GM12878 (cell line): Measurements from ENCODE around the gene ADGRV1.

Source experiments
- ELK1 ChIP-seq: IDR thresholded peaks from 2 replicates; pipeline ENCODE4 v1.6.1; 2012; ENCODE audit warnings: low read depth, low read length, improper control_type of control experiment
- TCF7 ChIP-seq: IDR thresholded peaks from 2 replicates; pipeline ENCODE4 v1.6.1; 2014; ENCODE audit warnings: antibody characterized with exemption, borderline replicate concordance
- ZNF384 ChIP-seq: IDR thresholded peaks from 2 replicates; pipeline ENCODE4 v1.6.1; 2012; ENCODE audit warnings: low read depth, mild to moderate bottlenecking, low read length, improper control_type of control experiment, borderline replicate concordance

DNA sequence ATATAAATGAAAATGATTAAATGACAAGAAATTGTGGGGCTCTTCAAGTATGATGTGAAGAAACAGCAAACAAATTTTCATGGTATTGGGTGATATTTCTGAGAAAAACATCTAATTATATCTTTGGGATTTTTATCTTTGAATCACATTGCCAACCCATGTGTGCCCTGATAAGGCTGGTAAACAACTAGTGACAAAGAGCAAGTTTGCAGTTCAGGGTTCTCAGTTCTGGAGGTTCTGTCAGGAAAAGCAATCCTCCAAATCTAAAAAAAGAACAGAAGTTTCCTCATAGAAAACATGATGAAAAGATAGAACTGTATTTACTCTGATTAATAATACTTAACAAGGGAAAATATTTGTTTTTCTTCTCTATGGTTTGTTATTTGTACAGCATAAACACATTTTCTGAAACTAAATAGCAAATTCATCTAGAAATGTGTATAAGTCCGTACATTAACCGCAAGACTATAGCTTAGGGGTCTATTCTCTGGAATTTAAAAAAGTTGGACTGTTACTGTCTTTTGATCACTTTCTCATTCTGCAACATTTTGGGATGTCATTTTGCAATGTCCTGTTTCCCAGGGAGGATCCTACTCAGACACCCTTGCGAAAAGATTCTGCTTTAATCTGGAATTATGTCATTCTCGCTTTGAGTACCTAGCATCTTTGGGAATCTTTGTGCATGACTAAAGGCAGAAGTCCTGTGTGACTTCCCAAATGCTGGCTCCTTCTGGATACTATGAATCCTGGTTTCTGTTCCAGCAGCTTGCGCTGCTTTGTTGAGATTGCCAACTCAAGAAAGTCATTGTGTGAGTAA, 308.5 kb downstream of the ADGRV1 start:
- TF ChIP-seq ELK1: no peak
- TF ChIP-seq ZNF384: no peak
- no peak for TF ChIP-seq TCF7
